ENCODE measurements around the gene RUBCNL.

Gene RUBCNL

DNA sequence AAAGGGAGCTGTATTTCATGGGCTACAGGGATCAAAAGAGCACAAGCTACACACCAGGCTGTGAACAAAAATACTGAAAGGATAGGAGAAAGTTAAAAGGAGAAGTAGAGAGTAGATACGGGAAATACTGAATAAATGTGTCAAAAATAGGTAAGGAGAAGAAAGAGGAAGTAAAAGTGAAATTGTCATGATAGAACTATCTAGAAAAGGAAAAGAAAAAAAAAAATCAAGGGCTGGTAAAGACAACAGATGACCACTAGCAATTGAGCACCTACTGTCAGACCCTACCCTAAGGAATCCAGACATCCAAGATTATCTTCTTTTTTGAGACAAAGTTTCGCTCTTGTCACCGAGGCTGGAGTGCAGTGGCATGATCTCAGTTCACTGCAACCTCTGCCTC lies 4.8 kb downstream of the RUBCNL start:
- TF ChIP-seq, protein P1, sequence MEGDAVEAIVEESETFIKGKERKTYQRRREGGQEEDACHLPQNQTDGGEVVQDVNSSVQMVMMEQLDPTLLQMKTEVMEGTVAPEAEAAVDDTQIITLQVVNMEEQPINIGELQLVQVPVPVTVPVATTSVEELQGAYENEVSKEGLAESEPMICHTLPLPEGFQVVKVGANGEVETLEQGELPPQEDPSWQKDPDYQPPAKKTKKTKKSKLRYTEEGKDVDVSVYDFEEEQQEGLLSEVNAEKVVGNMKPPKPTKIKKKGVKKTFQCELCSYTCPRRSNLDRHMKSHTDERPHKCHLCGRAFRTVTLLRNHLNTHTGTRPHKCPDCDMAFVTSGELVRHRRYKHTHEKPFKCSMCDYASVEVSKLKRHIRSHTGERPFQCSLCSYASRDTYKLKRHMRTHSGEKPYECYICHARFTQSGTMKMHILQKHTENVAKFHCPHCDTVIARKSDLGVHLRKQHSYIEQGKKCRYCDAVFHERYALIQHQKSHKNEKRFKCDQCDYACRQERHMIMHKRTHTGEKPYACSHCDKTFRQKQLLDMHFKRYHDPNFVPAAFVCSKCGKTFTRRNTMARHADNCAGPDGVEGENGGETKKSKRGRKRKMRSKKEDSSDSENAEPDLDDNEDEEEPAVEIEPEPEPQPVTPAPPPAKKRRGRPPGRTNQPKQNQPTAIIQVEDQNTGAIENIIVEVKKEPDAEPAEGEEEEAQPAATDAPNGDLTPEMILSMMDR (IDR thresholded peaks at IDR 0.05; ENCODE audit: low read depth, low read length, poor library complexity, severe bottlenecking) = no peak
- no peaks in the 10 kb centered on the region for H3K27me3 ChIP-seq (ENCODE audit: control insufficient read depth, low read length)
- H3K36me3 ChIP-seq (ENCODE audit: control insufficient read depth, low read length) = peaks cover 87% of the 10 kb centered on the region
- peaks cover 82% of the 10 kb centered on the region for H3K4me1 ChIP-seq (ENCODE audit: control insufficient read depth, low read length)
- peaks cover 87% of the 10 kb centered on the region for H3K79me2 ChIP-seq (ENCODE audit: control insufficient read depth, low read length)
- no peaks in the 10 kb centered on the region for H3K9me3 ChIP-seq (ENCODE audit: control insufficient read depth, insufficient read depth, low read length)
- peak overlapping the region; percentile 94 for H3K4me3 ChIP-seq (ENCODE audit: low read length)
- H3K27ac ChIP-seq (ENCODE audit: low read depth, low read length) = peak overlapping the region; percentile 95
- no peaks in the 10 kb centered on the region for H4K20me1 ChIP-seq (ENCODE audit: control insufficient read depth, insufficient read depth, low read depth, low read length)
- peak overlapping the region; percentile 82 for H3K4me2 ChIP-seq (ENCODE audit: low read length)
- H3F3A ChIP-seq (ENCODE audit: control insufficient read depth, insufficient read depth) = peaks cover 45% of the 10 kb centered on the region
- H3K9me2 ChIP-seq (replicated peaks; ENCODE audit: control insufficient read depth, low read length) = no peaks in the 10 kb centered on the region

DNA sequence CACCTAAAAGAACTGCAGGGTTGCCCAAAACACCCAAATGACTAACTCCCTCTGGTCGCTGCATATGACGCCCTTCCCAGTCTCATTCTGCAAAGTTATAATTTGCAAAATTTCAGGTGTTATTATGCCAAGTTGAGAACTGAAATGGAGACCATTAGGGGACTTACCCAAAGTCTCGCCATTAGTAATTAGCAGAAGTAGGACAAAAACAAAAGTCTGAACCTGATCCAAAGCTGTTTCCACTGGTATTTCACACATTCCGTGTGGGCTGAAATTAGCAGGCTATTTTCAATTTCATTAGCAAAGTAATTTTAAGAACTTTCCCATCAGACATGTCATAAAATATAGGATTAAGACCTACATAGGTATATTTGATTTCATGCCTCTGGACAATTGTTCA lies 6.8 kb downstream of the RUBCNL start:
- H3K4me1 ChIP-seq (ENCODE audit: control insufficient read depth, low read length) = peaks cover 100% of the 10 kb centered on the region
- peak overlapping the region; percentile 82 for H3K4me2 ChIP-seq (ENCODE audit: low read length)

DNA sequence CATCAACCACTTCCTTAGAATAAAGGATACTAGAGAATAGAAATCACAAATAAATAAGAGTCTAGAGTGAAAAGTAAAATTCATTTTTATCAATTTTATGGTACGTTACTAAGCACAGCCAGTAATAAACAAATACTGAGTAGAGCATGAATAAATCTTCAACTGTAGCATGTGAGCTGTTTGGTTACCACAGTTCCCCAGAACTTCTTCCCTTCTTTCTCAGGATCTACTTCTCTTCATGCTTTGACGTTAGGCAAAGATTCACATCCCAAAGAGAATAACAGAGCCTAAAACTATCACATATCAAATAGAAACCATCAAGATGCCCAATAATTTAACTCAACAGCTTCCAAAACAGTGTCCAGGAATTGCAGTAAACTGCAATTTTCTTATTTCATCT lies 7.4 kb downstream of the RUBCNL start:
- Histone ChIP-seq H3K4me1 (ENCODE audit: control insufficient read depth, low read length) (peaks cover 100% of the 10 kb centered on the region), H3K9me3 (ENCODE audit: control insufficient read depth, insufficient read depth, low read length) (no peaks in the 10 kb centered on the region), H3K36me3 (ENCODE audit: control insufficient read depth, low read length) (peaks cover 86% of the 10 kb centered on the region), H3K4me2 (ENCODE audit: low read length) (peak overlapping the region; percentile 82), H3K79me2 (ENCODE audit: control insufficient read depth, low read length) (peaks cover 84% of the 10 kb centered on the region), H3F3A (ENCODE audit: control insufficient read depth, insufficient read depth) (peaks cover 60% of the 10 kb centered on the region), H3K27me3 (ENCODE audit: control insufficient read depth, low read length) (no peaks in the 10 kb centered on the region), H3K27ac (ENCODE audit: low read depth, low read length) (peak overlapping the region; percentile 95), H3K4me3 (ENCODE audit: low read length) (peak overlapping the region; percentile 45), H4K20me1 (ENCODE audit: control insufficient read depth, insufficient read depth, low read depth, low read length) (no peaks in the 10 kb centered on the region), H3K9me2 (replicated peaks; ENCODE audit: control insufficient read depth, low read length) (no peaks in the 10 kb centered on the region)
- TF ChIP-seq EZH2phosphoT487 (IDR thresholded peaks at IDR 0.05; ENCODE audit: borderline replicate concordance, low read length) = no peak

More for the DNA sequence above, 6.8 kb downstream of the RUBCNL start:
- Histone ChIP-seq H4K20me1 (ENCODE audit: control insufficient read depth, insufficient read depth, low read depth, low read length) (no peaks in the 10 kb centered on the region), H3K27me3 (ENCODE audit: control insufficient read depth, low read length) (no peaks in the 10 kb centered on the region), H3K9me2 (replicated peaks; ENCODE audit: control insufficient read depth, low read length) (no peaks in the 10 kb centered on the region), H3K79me2 (ENCODE audit: control insufficient read depth, low read length) (peaks cover 84% of the 10 kb centered on the region), H3F3A (ENCODE audit: control insufficient read depth, insufficient read depth) (peaks cover 64% of the 10 kb centered on the region), H3K27ac (ENCODE audit: low read depth, low read length) (peak overlapping the region; percentile 95), H3K4me3 (ENCODE audit: low read length) (peak overlapping the region; percentile 45), H3K36me3 (ENCODE audit: control insufficient read depth, low read length) (peaks cover 87% of the 10 kb centered on the region), H3K9me3 (ENCODE audit: control insufficient read depth, insufficient read depth, low read length) (no peaks in the 10 kb centered on the region)
- no peak for TF ChIP-seq EZH2phosphoT487 (IDR thresholded peaks at IDR 0.05; ENCODE audit: borderline replicate concordance, low read length)
- TF ChIP-seq, protein P1 (IDR thresholded peaks at IDR 0.05; ENCODE audit: low read depth, low read length, poor library complexity, severe bottlenecking) = no peak

DNA sequence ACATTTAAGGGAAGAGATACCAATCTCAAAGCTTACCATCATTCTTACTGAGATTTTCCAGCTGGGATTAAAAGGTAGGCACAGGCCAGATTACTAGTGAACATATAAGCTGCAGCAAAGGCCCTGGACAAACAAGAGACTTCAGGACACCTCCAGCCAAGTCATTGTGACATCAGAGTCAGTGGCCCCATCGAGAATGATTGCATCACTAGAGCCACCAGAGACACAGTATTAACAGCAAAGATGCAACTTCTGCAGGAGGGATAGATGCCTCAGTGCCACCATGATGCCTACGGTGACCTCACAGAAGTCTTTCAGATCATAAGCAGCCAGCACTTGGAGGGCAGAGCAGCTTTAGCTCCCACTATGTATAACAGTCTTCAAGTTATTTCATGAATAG lies 8.6 kb downstream of the RUBCNL start:
- H3K79me2 ChIP-seq (ENCODE audit: control insufficient read depth, low read length) = peaks cover 88% of the 10 kb centered on the region
- no peaks in the 10 kb centered on the region for H3K27me3 ChIP-seq (ENCODE audit: control insufficient read depth, low read length)
- H3K27ac ChIP-seq (ENCODE audit: low read depth, low read length) = peak overlapping the region; percentile 95
- peak overlapping the region; percentile 82 for H3K4me2 ChIP-seq (ENCODE audit: low read length)
- peaks cover 48% of the 10 kb centered on the region for H3F3A ChIP-seq (ENCODE audit: control insufficient read depth, insufficient read depth)
- H3K9me3 ChIP-seq (ENCODE audit: control insufficient read depth, insufficient read depth, low read length) = no peaks in the 10 kb centered on the region
- H3K4me1 ChIP-seq (ENCODE audit: control insufficient read depth, low read length) = peaks cover 100% of the 10 kb centered on the region
- peak overlapping the region; percentile 61 for H3K4me3 ChIP-seq (ENCODE audit: low read length)
- no peaks in the 10 kb centered on the region for H4K20me1 ChIP-seq (ENCODE audit: control insufficient read depth, insufficient read depth, low read depth, low read length)
- H3K9me2 ChIP-seq (replicated peaks; ENCODE audit: control insufficient read depth, low read length) = no peaks in the 10 kb centered on the region
- peaks cover 87% of the 10 kb centered on the region for H3K36me3 ChIP-seq (ENCODE audit: control insufficient read depth, low read length)
- TF ChIP-seq, protein P1 (IDR thresholded peaks at IDR 0.05; ENCODE audit: low read depth, low read length, poor library complexity, severe bottlenecking) = no peak
- TF ChIP-seq EZH2phosphoT487 (IDR thresholded peaks at IDR 0.05; ENCODE audit: borderline replicate concordance, low read length) = no peak
